Transverse colon (tissue), 4 donors: ENCODE results near the gene OR1D5. TPM values are rescaled to one million over a fixed set of nuclear protein-coding genes. Genes with fewer than 3 reads are reported as not detected.

Experiments
- DNase-seq: peaks from one replicate; pipeline ENCODE4 v3.0.0-alpha.2; 2019
- H3K27ac ChIP-seq, 4 donors: fragments of 200-600 bp; sonication (generic); 2 replicates each; pipeline ENCODE4 v1.5.1; 2016 to 2018; ENCODE audit warnings: inconsistent platforms in 4 of 4
- H3K27me3 ChIP-seq: fragments of 200-600 bp; sonication (generic); 2 replicates; pipeline ENCODE4 v1.5.1; 2017; ENCODE audit warnings: inconsistent platforms
- H3K36me3 ChIP-seq, 4 donors: fragments of 200-600 bp; sonication (generic); 2 replicates each; pipeline ENCODE4 v1.5.1; 2017 to 2019; ENCODE audit warnings: inconsistent platforms in 4 of 4
- H3K4me1 ChIP-seq, 4 donors: fragments of 200-600 bp; sonication (generic); 2 replicates each; pipeline ENCODE4 v1.5.1; 2017 to 2020; ENCODE audit warnings: inconsistent platforms in 4 of 4
- H3K4me3 ChIP-seq, 4 donors: fragments of 200-600 bp; sonication (generic); 1 replicate in 1 of 4; 2 replicates in 3 of 4; pipeline versions ENCODE4 v1.5.1 to v1.6.1; 2017 to 2019; ENCODE audit warnings: inconsistent platforms in 4 of 4
- H3K9me3 ChIP-seq, 2 donors: fragments of 200-600 bp; sonication (generic); 2 replicates each; pipeline ENCODE4 v1.5.1; 2017 to 2019; ENCODE audit warnings: inconsistent platforms in 2 of 2
- CTCF ChIP-seq, 5 experiments: fragments of 200-600 bp in 3 of 5; fragments of 450-650 bp in 2 of 5; sonication (generic) in 3 of 5; IDR thresholded peaks; 1 replicate in 2 of 5; 2 replicates in 3 of 5; pipeline ENCODE4 v1.5.1; 2016 to 2017; ENCODE audit warnings: antibody characterized with exemption in 5 of 5, inconsistent platforms in 3 of 5, mild to moderate bottlenecking in 2 of 5, moderate library complexity in 1 of 5
- EP300 ChIP-seq: sonication (generic); formaldehyde crosslinking; IDR thresholded peaks from one replicate; pipeline ENCODE4 v1.6.1; 2017; ENCODE audit warnings: antibody characterized with exemption, low read depth
- POLR2A ChIP-seq: fragments of 450-650 bp; IDR thresholded peaks from one replicate; pipeline ENCODE4 v1.6.1; 2016; ENCODE audit warnings: antibody characterized with exemption, mild to moderate bottlenecking, moderate library complexity
- POLR2AphosphoS5 ChIP-seq, 3 donors: sonication (generic); formaldehyde crosslinking; IDR thresholded peaks; one replicate each; pipeline ENCODE4 v1.6.1; 2016; ENCODE audit warnings: antibody characterized with exemption in 3 of 3
- WGBS, 2 donors: methylation state at CpG; one replicate each; pipeline ENCODE4 v1.1.5; 2018; ENCODE audit warnings: low coverage in 1 of 2; 5-methylcytosine and 5-hydroxymethylcytosine counted together
- in situ Hi-C, 4 donors: fragments of 200-750 bp; cut with MboI; loops; one replicate each; pipeline versions ENCODE4 v1.15.0 to v1.15.1; 2017; ENCODE audit warnings: low sequenced_read_pairs in 3 of 4, low pct_ligation_motif_present in 1 of 4, low pct_unique_long_range_greater_than_20kb in 1 of 4
- intact Hi-C: fragments of 100-400 bp; cut with DNase I; formaldehyde crosslinking; loops from one replicate; pipeline ENCODE4 v1.15.1; 2023; ENCODE audit warnings: low total_unique reads
- total RNA-seq, 4 donors: library from RNA; depleted of rRNA; stranded (reverse); fragments of >200 nt; gene quantifications; one replicate each; pipeline ENCODE4 v1.1.0, GENCODE V29; 2016

OR1D5 gene
- total RNA-seq, 4 donors from 2014 or later: not detected

- peaks cover 6 to 8% of the 10 kb centered on the region in 2 donors for H3K9me3 ChIP-seq
- intact Hi-C loops: no loop called here
- 98 to 100% methylated on average over 2 of the region's 2 CpGs for WGBS, 2 donors
- in situ Hi-C loops: loop anchor here in 2 of 4 donors (25.0 kb wide), 1 partner anchor 187 kb away; no protein-coding TSS in a partner anchor
- H3K27me3 ChIP-seq: no peaks in the 10 kb centered on the region
- H3K4me1 ChIP-seq: no peaks in the 10 kb centered on the region
- TF ChIP-seq POLR2A: no peak
- no peak for TF ChIP-seq EP300
- TF ChIP-seq CTCF (IDR thresholded peaks at IDR 0.05): no peak
- TF ChIP-seq POLR2AphosphoS5 (IDR thresholded peaks at IDR 0.05): no peak
- H3K36me3 ChIP-seq: peaks cover 0 to 29% (median 6%) of the 10 kb centered on the region in 4 donors
- H3K4me3 ChIP-seq: no peak overlapping the region
- no peak overlapping the region for H3K27ac ChIP-seq
- DNase-seq: no peak
These were observed 39.1 kb downstream of the OR1D5 start for GRCh38 chr17:3024346-3024745.

GRCh38 chr17:3022197-3022596 lies 41.2 kb downstream of the OR1D5 start:
- Histone ChIP-seq H3K9me3 (peaks cover 6 to 8% of the 10 kb centered on the region in 2 donors), H3K4me3 (no peak overlapping the region), H3K27me3 (no peaks in the 10 kb centered on the region), H3K27ac (no peak overlapping the region), H3K4me1 (no peaks in the 10 kb centered on the region), H3K36me3 (peaks cover 0 to 29% (median 6%) of the 10 kb centered on the region in 4 donors)
- TF ChIP-seq POLR2AphosphoS5 (IDR thresholded peaks at IDR 0.05): no peak
- 83 to 97% methylated on average over 4 of the region's 4 CpGs for WGBS, 2 donors
- no peak for DNase-seq
- in situ Hi-C loops (loop anchor here in 2 of 4 donors (25.0 kb wide), 1 partner anchor 185 kb away; no protein-coding TSS in a partner anchor), intact Hi-C loops (no loop called here)

- H3K27me3 ChIP-seq: no peaks in the 10 kb centered on the region
- no peaks in the 10 kb centered on the region for H3K4me1 ChIP-seq
- H3K27ac ChIP-seq: no peak overlapping the region
- WGBS, 2 donors: 71 to 95% methylated on average over 1 to 9 of the region's 16 CpGs
- TF ChIP-seq POLR2A (no peak), POLR2AphosphoS5 (IDR thresholded peaks at IDR 0.05) (no peak), CTCF (IDR thresholded peaks at IDR 0.05) (no peak), EP300 (no peak)
- intact Hi-C loops (no loop called here), in situ Hi-C loops (loop anchor here in 2 of 4 donors (25.0 kb wide), 1 partner anchor 183 kb away; no protein-coding TSS in a partner anchor)
- DNase-seq: no peak
- peaks cover 0 to 29% (median 6%) of the 10 kb centered on the region in 4 donors for H3K36me3 ChIP-seq
- no peak overlapping the region for H3K4me3 ChIP-seq
- H3K9me3 ChIP-seq: peaks cover 6 to 8% of the 10 kb centered on the region in 2 donors
These were observed 43.0 kb downstream of the OR1D5 start for GRCh38 chr17:3020381-3020780.

GRCh38 chr17:3019761-3020160 lies 43.6 kb downstream of the OR1D5 start:
- H3K4me3 ChIP-seq: no peak overlapping the region
- 84% methylated on average over 7 of the region's 9 CpGs; no CpG with 5 or more reads in 1 of the 2 donors for WGBS, 2 donors
- no peak for DNase-seq
- TF ChIP-seq POLR2AphosphoS5 (IDR thresholded peaks at IDR 0.05): no peak
- no peak for TF ChIP-seq EP300
- TF ChIP-seq POLR2A: no peak
- no peak for TF ChIP-seq CTCF (IDR thresholded peaks at IDR 0.05)
- in situ Hi-C loops: loop anchor here (10.0 to 25.0 kb wide), 2 partner anchors 182 to 195 kb away; no protein-coding TSS in a partner anchor
- intact Hi-C loops: no loop called here
- H3K9me3 ChIP-seq: peaks cover 6 to 8% of the 10 kb centered on the region in 2 donors
- no peaks in the 10 kb centered on the region for H3K4me1 ChIP-seq
- no peaks in the 10 kb centered on the region for H3K27me3 ChIP-seq
- peaks cover 0 to 29% (median 6%) of the 10 kb centered on the region in 4 donors for H3K36me3 ChIP-seq
- H3K27ac ChIP-seq: no peak overlapping the region

GRCh38 chr17:3017936-3018335 lies 45.5 kb downstream of the OR1D5 start:
- peaks cover 0 to 24% (median 6%) of the 10 kb centered on the region in 4 donors for H3K36me3 ChIP-seq
- WGBS, 2 donors: 93% methylated on average over 9 of the region's 15 CpGs; no CpG with 5 or more reads in 1 of the 2 donors
- in situ Hi-C loops: loop anchor here (10.0 to 25.0 kb wide), 2 partner anchors 181 to 193 kb away; no protein-coding TSS in a partner anchor
- DNase-seq: no peak
- H3K4me3 ChIP-seq: no peak overlapping the region
- no peak overlapping the region for H3K27ac ChIP-seq
- no peak for TF ChIP-seq CTCF (IDR thresholded peaks at IDR 0.05)
- no peak for TF ChIP-seq EP300
- TF ChIP-seq POLR2AphosphoS5 (IDR thresholded peaks at IDR 0.05): no peak
- no peak for TF ChIP-seq POLR2A
- no peaks in the 10 kb centered on the region for H3K4me1 ChIP-seq
- peaks cover 0 to 4% of the 10 kb centered on the region in 2 donors for H3K9me3 ChIP-seq
- intact Hi-C loops: no loop called here
- no peaks in the 10 kb centered on the region for H3K27me3 ChIP-seq
